ENCODE measurements around the gene LRRC3B.
A peak's percentile ranks its signal among the peaks of the same experiment; 100 is the strongest.

Gene LRRC3B

DNA sequence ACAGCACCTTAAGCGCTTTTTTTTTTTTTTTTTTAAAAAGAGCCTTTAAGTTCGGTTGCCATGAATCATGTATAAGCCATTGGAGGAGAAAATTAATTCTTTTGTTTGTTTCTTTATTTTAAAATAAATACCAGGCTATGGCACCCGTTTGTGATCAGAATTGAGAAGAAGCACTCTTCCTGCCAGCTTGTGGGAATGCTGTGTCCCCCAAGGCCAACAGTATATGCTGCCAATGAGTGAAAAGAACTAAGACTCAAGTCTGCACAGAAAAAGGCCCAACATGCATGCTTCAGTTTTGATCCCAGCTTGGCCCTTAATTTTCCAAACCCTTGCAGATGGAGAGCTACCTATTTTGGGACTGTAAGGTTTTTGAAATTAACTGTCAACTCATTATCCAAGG lies 90.5 kb downstream of the LRRC3B start:
- DNase-seq: no peak

DNA sequence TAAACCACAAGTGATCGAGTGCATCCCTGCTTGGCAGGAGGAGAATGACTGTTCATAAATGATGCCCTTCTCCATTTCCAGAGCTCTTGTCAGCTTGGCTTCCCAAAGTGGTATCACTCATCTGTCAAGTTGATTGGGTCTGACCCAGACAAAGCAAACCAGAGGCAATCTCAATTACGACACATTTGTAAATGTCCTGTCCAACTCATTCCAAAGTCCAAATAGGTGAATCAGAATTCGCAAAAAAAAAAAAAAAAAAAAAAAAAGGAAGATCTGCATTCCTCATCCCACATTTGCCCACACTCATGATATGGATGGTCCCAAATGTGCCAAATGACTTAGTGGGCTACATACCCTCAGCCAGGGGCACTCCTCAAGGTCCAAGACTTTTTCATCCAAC lies 91.9 kb downstream of the LRRC3B start:
- no peak for DNase-seq

DNA sequence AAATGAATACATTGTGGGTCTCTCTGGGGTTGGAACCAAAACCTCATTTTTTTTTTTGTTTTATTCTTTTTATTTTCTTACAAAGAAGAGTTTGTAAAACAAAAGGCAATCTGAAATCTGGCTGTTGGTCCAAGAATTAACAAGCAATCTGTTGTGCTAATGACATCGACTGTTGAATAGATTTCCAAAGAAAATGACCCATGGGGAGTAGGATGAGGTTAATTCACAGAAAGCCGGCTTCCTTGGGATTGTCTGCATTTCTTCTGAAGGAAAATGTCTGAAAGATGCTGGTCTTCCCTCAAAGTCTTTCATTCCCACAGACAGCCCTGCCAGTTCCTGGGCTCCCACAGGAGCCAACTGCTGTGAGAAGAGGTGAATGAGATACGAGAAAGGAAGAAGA lies 92.9 kb downstream of the LRRC3B start:
- DNase-seq: peak; percentile 13

DNA sequence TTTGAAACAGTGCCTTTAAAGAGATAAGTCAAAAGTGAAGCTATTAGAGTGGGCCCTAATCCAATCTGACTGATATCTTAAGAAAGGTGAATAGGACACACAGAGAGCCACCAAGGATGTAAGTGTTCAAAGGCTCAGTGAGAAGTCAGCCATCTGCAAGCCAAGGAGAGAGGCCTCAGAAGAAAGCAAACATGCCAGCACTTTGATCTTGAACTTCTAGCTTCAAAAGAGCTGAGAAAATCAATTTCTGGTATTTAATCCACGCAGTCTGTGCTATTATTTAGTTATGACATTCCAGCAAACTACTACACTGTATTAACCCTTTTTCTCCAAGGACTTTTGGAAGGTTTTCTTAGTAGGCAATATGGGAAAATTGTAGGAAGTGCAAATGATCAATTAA lies 95.7 kb downstream of the LRRC3B start:
- no peak for DNase-seq

DNA sequence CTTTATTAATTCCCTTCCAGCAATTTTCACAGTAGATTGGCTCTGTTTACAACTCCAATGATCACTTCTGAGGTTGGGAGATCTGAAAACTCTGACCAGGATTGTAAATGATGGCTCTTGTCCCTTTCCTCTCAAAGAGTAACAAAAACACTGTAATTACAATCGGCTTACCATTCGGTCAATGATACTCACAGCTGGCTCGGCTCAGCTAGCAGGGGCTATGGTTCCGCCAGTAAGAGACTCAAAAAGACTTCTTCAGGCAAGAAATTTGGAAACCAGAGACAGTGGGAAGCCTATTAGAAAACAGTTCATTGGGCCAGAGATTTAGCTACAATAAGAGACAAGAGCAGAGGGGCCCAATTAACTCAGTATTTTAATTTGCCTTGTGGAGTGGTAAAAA lies 96.6 kb downstream of the LRRC3B start:
- DNase-seq: no peak

DNA sequence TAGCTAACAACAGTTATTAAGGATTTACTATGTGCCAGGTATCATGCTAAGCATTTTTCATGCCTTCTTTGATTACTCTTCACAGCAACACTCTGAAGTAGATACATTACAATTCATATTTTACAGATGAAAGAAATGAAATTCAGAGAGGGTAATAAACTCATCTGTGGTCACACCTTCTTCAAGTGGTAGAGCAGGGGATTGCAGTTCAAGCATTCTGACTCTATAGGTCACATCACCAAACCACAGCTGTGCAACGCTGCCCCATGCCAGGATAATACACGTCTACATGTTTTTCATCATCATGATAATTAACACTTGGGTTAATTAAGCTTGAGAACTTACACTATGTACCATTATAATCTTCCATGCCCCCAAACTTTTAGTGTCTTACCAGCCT lies 98.5 kb downstream of the LRRC3B start:
- no peak for DNase-seq

DNA sequence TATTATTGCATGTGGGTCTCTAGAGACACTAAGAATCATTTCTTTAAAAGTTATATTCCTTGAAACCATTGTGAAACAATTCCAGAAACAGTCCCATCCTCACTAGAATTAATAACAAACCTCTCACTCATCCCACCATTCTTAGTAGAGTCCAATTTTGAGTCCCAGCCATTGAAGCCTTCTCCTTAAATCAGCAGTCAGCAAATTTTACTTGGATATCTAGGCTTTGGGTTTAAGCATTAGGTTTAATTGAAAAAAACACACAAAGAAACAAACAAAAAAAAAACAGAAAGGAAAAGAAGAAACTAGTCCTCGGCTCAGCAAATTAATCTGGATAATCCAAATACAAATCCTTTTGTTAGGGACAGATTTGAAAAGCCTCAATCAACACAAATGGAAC lies 109.3 kb downstream of the LRRC3B start:
- DNase-seq: no peak

DNA sequence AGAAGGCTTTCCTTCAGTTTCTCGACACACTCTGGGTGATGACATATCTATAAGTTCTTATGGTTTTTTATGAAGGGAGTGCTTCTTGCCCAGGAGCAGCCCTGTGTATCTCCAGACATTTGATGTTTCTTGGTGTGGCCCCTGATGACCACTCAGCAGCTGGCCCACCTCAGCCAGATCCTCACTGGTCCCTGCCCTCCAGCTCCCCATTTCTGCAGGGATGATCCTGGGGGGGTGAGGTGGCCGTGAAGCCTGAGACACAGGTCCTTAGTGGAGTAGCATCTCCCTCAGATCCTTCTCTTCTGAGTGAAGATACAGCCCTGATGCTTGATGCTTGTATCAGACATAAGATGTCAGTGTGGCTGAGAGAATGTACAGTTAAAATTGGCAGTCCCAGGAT lies 127.7 kb downstream of the LRRC3B start:
- DNase-seq: no peak

DNA sequence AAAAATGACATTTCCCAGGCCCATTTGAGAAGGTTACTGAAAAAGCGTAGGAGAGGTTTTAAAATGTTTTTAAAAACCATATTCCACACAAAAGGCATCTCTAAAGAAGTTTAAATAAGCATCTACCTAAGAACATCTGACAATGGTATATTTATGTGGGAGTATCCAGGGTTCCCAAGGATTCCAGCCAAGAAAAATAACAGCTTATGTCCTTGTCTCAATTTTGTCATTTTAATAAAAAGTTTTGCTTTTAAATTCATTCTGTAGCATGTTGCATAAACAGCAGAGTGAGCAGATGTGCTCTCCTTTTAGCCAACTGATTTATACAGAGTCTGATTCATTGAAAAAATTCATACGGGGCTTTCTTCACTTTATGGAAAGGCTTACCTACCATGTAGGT lies 129.9 kb downstream of the LRRC3B start:
- no peak for DNase-seq

DNA sequence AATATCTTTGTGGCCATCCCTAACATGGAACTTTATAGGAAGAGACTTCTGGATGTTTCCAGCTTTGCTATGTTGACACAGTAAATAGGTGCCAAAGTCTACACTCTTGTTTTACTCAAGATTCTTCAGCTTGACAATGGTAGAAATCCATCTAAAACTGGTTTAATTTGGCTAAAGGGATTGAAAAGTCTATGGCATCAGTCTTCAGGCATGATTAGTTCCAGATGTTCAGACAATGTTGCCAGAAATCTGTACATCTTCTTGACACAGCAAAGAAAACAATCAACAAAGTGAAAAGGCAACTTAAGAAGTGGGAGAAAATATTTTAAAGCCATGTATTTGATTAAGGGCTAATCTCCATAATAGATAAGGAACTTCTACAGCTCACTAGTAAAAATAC lies 130.5 kb downstream of the LRRC3B start:
- no peak for DNase-seq

DNA sequence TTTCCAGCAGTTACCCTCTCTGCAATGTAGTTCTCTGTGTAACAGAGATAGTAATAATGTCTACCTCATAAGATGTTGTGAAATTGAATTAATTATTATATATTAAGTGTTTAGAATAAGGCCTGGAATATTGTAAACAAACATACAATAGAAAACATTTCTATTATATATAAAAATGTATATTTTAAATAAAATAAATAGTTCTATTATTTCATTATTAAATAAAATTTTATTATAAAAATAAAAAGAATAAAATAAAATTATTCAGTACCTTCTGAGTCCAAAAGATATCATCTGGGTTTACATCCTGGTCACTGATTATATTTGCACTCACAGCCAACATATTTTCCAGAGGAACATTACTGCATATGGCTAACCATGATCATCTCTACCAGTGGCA lies 135.4 kb downstream of the LRRC3B start:
- no peak for DNase-seq
